GM15510 (cell line): Measurements from ENCODE around the gene OR5H1.

Source experiments
- POLR2A ChIP-seq: IDR thresholded peaks from 3 replicates; pipeline ENCODE4 v1.6.1; 2011; ENCODE audit warnings: borderline replicate concordance; ENCODE audit not compliant: insufficient read length; ENCODE audit errors: extremely low read depth

OR5H1 gene

DNA sequence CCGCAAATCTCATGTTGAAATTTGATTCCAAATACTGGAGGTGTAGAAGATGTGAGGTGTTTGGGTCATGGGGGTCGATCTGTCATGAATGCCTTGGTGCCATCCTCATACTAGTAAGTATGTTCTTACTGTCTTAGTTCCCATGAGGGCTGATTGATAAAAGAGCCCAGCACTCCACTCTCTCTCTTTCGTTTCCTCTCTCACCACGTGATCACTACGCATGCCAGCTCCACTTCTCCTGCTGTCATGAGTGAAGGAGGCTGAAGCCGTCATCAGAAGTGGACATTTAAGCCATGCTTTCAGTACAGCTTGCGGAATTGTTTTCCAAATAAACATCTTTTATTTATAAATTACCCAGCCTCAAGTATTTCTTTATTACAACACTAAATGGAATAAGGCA is 42.1 kb downstream of the OR5H1 start:
- no peak for TF ChIP-seq POLR2A

DNA sequence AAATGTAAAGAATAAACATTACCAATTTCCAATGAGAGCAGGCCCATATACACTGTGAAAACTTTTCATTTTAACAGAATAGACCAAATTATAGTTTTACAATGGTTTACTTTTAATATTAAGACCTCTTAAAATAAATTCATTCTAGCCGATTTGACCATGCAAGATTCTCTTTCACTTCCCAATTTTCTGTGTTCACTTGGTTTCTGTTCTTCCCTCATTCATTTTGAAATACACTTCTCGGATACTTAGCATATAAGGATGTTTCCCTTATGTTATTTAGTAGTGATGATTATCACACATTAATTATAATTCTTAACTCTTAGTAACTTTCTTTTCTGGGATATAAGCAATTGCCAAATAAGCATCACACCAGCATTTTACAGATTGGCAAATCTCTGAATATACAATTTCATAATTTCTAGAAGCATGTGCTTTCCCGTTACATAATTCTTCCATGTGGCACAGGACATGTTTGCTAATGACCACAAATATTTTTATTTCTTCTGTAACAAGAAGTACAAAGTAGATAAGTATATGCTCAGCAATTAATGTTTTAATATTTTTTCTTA is 49.9 kb downstream of the OR5H1 start:
- no peak for TF ChIP-seq POLR2A

DNA sequence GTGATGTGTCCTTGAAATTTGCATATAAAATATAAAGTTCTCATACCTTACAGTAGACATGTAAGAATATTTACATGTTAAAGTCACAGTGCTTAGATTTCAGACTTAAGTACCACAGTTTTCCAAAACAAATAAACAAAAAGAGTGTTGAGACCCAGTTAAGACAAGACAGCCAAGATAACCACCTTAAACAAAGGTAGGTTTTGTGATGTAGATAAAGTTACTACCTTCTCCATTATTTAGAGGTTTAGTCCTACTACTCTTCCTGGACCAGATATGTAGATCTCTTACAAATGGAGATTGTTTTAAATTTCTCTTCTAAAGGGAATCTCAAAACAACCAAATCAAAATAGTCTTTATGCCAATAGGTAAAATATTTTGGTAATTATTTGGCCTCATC is 51.7 kb downstream of the OR5H1 start:
- no peak for TF ChIP-seq POLR2A

DNA sequence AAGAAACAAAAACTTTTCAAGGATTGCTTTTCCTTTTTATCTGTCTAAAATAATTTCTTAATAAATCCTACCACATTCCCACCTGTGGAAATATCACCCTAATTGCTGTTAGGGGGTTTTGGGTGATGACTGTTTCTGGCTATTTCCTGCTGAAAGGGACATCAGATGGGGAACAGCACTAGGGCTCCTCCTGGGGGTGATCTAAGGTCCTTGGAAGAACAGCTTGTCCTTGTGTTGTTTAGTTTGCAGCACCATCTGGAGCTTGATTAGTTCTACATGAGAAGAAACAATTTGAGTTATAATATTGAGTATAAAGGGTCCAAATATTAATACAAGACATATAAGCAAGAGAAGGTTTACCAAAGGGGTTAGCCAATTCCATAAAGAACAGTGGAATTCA is 54.7 kb downstream of the OR5H1 start:
- TF ChIP-seq POLR2A: no peak
